Keratinocyte (primary cell): ENCODE measurements around the gene PPP1R14B. TPM values are rescaled to one million over a fixed set of nuclear protein-coding genes. Genes with fewer than 3 reads are reported as not detected.

Experiments used
- DNase-seq: peaks from one replicate; pipeline ENCODE4 v3.0.0-alpha.2; 2011; ENCODE audit warnings: low read depth, missing footprints, low spot score
- FAIRE-seq: peaks from 2 replicates; lab custom pipeline; 2011; peaks lifted over from hg19 to GRCh38; lab: Jason Lieb, UNC
- H2AFZ ChIP-seq: 2 replicates; pipeline ENCODE4 v1.6.0; 2012; ENCODE audit warnings: low read length, control low read depth, inconsistent platforms; ENCODE audit not compliant: control insufficient read depth
- H3K27ac ChIP-seq: 2 replicates; pipeline ENCODE4 v1.5.1; 2011; ENCODE audit warnings: low read length; ENCODE audit not compliant: control insufficient read depth, insufficient read depth
- H3K27me3 ChIP-seq: 3 replicates; pipeline ENCODE4 v1.6.0; 2011; ENCODE audit warnings: low read length; ENCODE audit not compliant: control insufficient read depth, insufficient read depth; ENCODE audit errors: extremely low read depth
- H3K36me3 ChIP-seq, 2 experiments: 2 replicates in 1 of 2; 3 replicates in 1 of 2; pipeline ENCODE4 v1.5.1; 2011; ENCODE audit warnings: low read length in 2 of 2, mild to moderate bottlenecking in 1 of 2; ENCODE audit not compliant: control insufficient read depth in 2 of 2, insufficient read depth in 2 of 2; ENCODE audit errors: extremely low read depth in 1 of 2
- H3K4me1 ChIP-seq: 3 replicates; pipeline ENCODE4 v1.5.1; 2011; ENCODE audit warnings: low read length; ENCODE audit not compliant: control insufficient read depth, insufficient read depth; ENCODE audit errors: extremely low read depth
- H3K4me2 ChIP-seq: 3 replicates; pipeline ENCODE4 v1.6.0; 2011; ENCODE audit warnings: low read depth, low read length; ENCODE audit not compliant: control insufficient read depth, insufficient read depth; ENCODE audit errors: extremely low read depth
- H3K4me3 ChIP-seq, 3 experiments: fragments of 200-600 bp in 1 of 3; sonication (generic) in 1 of 3; 2 replicates in 2 of 3; 3 replicates in 1 of 3; pipeline ENCODE4 v1.5.1; 2011 to 2016; ENCODE audit warnings: low read length in 3 of 3, mild to moderate bottlenecking in 3 of 3, control low read depth in 2 of 3, inconsistent platforms in 1 of 3, low read depth in 1 of 3, mixed read lengths in 1 of 3, mixed run types in 1 of 3, moderate library complexity in 1 of 3; ENCODE audit not compliant: control insufficient read depth in 2 of 3, insufficient read depth in 2 of 3; ENCODE audit errors: extremely low read depth in 1 of 3
- H3K79me2 ChIP-seq: 2 replicates; pipeline ENCODE4 v1.6.0; 2012; ENCODE audit warnings: low read length; ENCODE audit not compliant: control insufficient read depth, insufficient read depth
- H3K9ac ChIP-seq: 3 replicates; pipeline ENCODE4 v1.6.0; 2011; ENCODE audit warnings: low read length; ENCODE audit not compliant: control insufficient read depth, insufficient read depth; ENCODE audit errors: extremely low read depth
- H3K9me1 ChIP-seq: 3 replicates; pipeline ENCODE4 v1.6.0; 2011; ENCODE audit warnings: low read length; ENCODE audit not compliant: control insufficient read depth, insufficient read depth; ENCODE audit errors: extremely low read depth
- H3K9me3 ChIP-seq: 2 replicates; pipeline ENCODE4 v1.5.1; 2012; ENCODE audit warnings: low read depth, low read length; ENCODE audit not compliant: control insufficient read depth
- H4K20me1 ChIP-seq: 3 replicates; pipeline ENCODE4 v1.6.0; 2011; ENCODE audit warnings: low read length; ENCODE audit not compliant: control insufficient read depth, insufficient read depth; ENCODE audit errors: extremely low read depth
- CTCF ChIP-seq, 3 experiments: IDR thresholded peaks in 1 of 3; conservative IDR thresholded peaks in 1 of 3; optimal IDR thresholded peaks in 1 of 3; 2 replicates in 2 of 3; 3 replicates in 1 of 3; pipeline versions ENCODE3 to v1.5.1; 2011; ENCODE audit warnings: low read length in 3 of 3, mild to moderate bottlenecking in 3 of 3, moderate library complexity in 2 of 3, control low read depth in 1 of 3, inconsistent platforms in 1 of 3; ENCODE audit not compliant: insufficient read depth in 2 of 3; ENCODE audit errors: extremely low read depth in 1 of 3
- EZH2 ChIP-seq: IDR thresholded peaks from one replicate; pipeline ENCODE4 v1.6.1; 2012; ENCODE audit warnings: inconsistent platforms, mild to moderate bottlenecking, low read length, moderate library complexity
- dilution Hi-C: fragments of 300-500 bp; cut with MboI; formaldehyde crosslinking; loops from one replicate; pipeline ENCODE4 v1.7.0; 2020; ENCODE audit warnings: low sequenced_read_pairs; ENCODE audit not compliant: extremely low pct_ligation_motif_present
- polyA plus RNA-seq, 5 experiments: library from polyadenylated mRNA; depleted of rRNA in 3 of 5; stranded (reverse) in 3 of 5; stranded (forward) in 1 of 5; unstranded in 1 of 5; fragments of >200 nt; gene quantifications; 1 replicate in 1 of 5; 2 replicates in 3 of 5; 3 replicates in 1 of 5; pipeline versions ENCODE4 v1.2.1 to v1.2.3, GENCODE V29; 2011 to 2012; ENCODE audit warnings: missing spikeins in 2 of 5, low read depth in 1 of 5, low replicate concordance in 1 of 5

PPP1R14B gene
- polyA plus RNA-seq, 1 donor (not counting 4 experiments of a cell fraction or from before 2014, with no cell fraction given): 208 TPM

DNA sequence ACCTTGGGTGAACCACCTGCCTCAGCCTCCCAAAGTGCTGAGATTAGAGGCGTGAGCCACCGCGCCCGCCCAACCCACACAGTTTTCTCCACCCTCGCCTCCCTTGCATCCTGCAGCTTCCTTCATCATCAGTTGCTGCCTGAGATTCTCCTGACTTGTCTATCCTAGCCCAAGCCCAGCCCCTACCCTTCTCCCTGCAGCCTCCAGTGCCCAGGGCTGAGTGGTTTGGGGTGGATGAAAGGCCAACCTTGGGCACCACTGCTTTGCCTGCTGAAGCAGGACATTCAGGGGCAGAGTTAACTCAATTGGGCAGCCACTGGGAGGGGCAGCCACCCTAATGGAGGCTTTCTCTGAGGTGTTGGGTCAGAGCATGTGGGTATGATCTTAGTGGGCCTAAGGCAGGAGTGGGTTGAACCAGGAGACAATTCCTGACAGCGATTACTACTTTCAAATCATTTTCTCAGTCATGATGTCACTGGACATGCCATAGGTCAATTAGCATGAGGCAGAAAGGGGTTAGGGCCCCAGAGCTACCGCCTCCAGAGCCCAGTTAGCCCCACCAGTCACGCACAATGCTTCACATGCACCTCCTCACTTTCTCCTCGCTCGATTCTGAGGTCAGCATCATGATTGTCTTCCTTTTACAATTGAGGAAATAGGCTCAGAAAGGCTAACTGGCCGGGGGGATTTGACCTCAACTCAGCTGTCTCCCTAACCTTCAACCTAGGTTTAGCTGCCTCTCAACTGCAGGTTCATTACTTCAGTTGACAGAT, 6.9 kb downstream of the PPP1R14B start:
- FAIRE-seq (no peak), DNase-seq (no peak)
- no peaks in the 10 kb centered on the region for H3K9me1 ChIP-seq
- H4K20me1 ChIP-seq: no peaks in the 10 kb centered on the region
- no peaks in the 10 kb centered on the region for H3K27me3 ChIP-seq
- H3K4me1 ChIP-seq: peaks cover 52% of the 10 kb centered on the region
- peak overlapping the region; percentile 76 for H3K4me2 ChIP-seq
- H3K27ac ChIP-seq: peak overlapping the region; percentile 98
- dilution Hi-C loops: no loop called here
- H3K9ac ChIP-seq: peak overlapping the region; percentile 89
- TF ChIP-seq CTCF (optimal IDR thresholded peaks at IDR 0.05 in 1 of 3, IDR thresholded peaks at IDR 0.05 in 1 of 3, conservative IDR thresholded peaks at IDR 0.05 in 1 of 3; ENCODE audit: extremely low read depth in 1 of 3, insufficient read depth in 2 of 3, low read length in 3 of 3) (no peak), EZH2 (no peak)
- H3K9me3 ChIP-seq: no peaks in the 10 kb centered on the region
- peaks cover 14 to 34% of the 10 kb centered on the region in 2 experiments for H3K36me3 ChIP-seq
- H3K4me3 ChIP-seq: peak overlapping the region in 1 of 3 experiments; percentile 74
- H2AFZ ChIP-seq: no peak overlapping the region
- H3K79me2 ChIP-seq: peaks cover 12% of the 10 kb centered on the region

DNA sequence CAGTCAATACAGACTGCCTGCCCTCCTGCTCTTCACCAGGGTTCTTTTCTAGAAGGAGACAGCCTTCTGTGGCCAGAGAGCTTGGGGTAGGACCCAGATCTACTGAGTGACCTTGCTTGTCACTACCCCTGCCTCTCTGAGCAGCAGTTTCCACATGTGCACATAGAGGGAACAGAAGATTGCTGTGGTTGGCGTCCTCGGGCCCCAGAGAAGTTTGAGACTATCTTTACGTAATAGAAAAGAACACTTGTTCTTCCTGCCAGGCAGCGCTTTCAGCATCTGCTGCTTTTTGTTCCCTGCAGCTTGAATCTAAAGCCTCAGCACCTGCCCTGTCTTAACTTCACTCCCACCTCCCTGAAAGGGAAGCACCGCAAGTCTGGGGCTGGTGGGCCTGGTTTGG, 7.7 kb downstream of the PPP1R14B start:
- Histone ChIP-seq H3K9ac (no peak overlapping the region), H3K9me3 (no peaks in the 10 kb centered on the region), H3K9me1 (no peaks in the 10 kb centered on the region), H3K27ac (no peak overlapping the region), H2AFZ (no peak overlapping the region), H3K79me2 (peaks cover 7% of the 10 kb centered on the region), H3K4me1 (peaks cover 47% of the 10 kb centered on the region), H3K4me3 (no peak overlapping the region), H3K4me2 (no peak overlapping the region), H3K36me3 (peaks cover 11 to 30% of the 10 kb centered on the region in 2 experiments), H3K27me3 (no peaks in the 10 kb centered on the region), H4K20me1 (no peaks in the 10 kb centered on the region)
- TF ChIP-seq CTCF (optimal IDR thresholded peaks at IDR 0.05 in 1 of 3, IDR thresholded peaks at IDR 0.05 in 1 of 3, conservative IDR thresholded peaks at IDR 0.05 in 1 of 3; ENCODE audit: extremely low read depth in 1 of 3, insufficient read depth in 2 of 3, low read length in 3 of 3) (no peak), EZH2 (no peak)
- no peak for FAIRE-seq
- DNase-seq: no peak
- dilution Hi-C loops: no loop called here
